Measurements from ENCODE around the gene CD38.

- no peak for TF ChIP-seq REST (IDR thresholded peaks at IDR 0.05; ENCODE audit: low read depth)
- TF ChIP-seq MAX (IDR thresholded peaks at IDR 0.05): no peak
- TF ChIP-seq EP300 (IDR thresholded peaks at IDR 0.05; ENCODE audit: borderline replicate concordance): no peak
- TF ChIP-seq RAD21 (IDR thresholded peaks at IDR 0.05; ENCODE audit: low read depth): no peak
- TF ChIP-seq CEBPB (IDR thresholded peaks at IDR 0.05): no peak
Observed at GRCh38 chr4:15894393-15894792, 116.3 kb downstream of the CD38 start.

Data from Ishikawa (cell line).